NCI-H69 (cell line): ENCODE data around the gene MEGF8.
A peak's percentile ranks its signal among the peaks of the same experiment; 100 is the strongest.

Source experiments
- DNase-seq: peaks from one replicate; lab custom pipeline; 2025; lab: John Stamatoyannopoulos, UW

Gene MEGF8, protein sequence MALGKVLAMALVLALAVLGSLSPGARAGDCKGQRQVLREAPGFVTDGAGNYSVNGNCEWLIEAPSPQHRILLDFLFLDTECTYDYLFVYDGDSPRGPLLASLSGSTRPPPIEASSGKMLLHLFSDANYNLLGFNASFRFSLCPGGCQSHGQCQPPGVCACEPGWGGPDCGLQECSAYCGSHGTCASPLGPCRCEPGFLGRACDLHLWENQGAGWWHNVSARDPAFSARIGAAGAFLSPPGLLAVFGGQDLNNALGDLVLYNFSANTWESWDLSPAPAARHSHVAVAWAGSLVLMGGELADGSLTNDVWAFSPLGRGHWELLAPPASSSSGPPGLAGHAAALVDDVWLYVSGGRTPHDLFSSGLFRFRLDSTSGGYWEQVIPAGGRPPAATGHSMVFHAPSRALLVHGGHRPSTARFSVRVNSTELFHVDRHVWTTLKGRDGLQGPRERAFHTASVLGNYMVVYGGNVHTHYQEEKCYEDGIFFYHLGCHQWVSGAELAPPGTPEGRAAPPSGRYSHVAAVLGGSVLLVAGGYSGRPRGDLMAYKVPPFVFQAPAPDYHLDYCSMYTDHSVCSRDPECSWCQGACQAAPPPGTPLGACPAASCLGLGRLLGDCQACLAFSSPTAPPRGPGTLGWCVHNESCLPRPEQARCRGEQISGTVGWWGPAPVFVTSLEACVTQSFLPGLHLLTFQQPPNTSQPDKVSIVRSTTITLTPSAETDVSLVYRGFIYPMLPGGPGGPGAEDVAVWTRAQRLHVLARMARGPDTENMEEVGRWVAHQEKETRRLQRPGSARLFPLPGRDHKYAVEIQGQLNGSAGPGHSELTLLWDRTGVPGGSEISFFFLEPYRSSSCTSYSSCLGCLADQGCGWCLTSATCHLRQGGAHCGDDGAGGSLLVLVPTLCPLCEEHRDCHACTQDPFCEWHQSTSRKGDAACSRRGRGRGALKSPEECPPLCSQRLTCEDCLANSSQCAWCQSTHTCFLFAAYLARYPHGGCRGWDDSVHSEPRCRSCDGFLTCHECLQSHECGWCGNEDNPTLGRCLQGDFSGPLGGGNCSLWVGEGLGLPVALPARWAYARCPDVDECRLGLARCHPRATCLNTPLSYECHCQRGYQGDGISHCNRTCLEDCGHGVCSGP (N-terminal part only)

DNA sequence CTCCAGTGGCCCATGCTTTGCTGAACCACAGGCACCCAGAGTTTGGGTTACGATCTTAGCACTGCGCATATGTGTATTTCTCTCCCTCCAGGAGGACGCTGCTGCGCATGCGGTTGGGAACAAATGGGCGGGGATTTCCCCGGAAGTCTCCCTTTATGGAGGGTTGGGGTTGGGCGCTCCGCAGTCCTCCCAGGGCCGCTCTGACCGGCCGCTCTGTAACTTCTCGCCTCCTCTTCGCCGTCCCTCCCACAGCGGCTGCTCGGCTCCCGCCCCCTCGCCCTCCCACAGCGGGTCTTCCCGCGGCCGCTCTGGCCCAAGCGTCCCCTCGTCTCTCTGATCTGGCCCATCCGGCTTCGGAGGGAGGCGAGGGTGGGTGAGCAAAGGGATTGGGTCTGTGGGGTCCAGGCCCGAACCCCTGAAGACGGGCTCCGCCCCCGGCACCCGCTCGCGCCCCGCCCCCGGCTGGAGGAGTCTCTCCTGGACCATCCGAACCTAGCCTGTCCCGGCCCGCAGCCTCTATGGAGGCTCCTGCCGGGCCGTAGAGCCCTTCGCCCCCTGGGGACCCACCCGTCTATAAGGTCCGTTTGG, at the start of gene MEGF8:
MEGF8 (plus strand) TSS at position 328 of the 588 bp plus-strand sequence. CDS start 609 bp downstream, outside the sequence.
- peak; percentile 100 for DNase-seq

DNA sequence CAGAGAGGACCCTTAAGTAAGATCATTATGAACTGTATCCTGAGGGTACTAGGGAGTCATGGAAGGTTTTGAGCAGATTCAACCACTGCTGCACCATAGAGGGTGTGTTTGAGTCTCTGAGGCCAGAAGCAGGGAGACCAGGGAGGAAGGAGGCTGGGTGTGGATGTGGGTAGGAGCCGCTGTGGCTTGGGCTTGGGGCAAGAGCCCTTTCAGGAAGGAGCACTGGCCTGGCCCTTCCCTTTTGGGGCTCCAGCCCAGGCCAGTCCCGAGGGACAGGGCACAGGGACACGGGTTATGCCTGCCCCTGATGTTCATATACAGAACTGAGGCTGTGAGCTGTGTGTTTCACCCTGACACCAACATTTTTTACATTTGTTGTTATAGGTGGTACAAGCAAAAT, 49.2 kb upstream of the MEGF8 start:
- DNase-seq, result no peak

GRCh38 chr19:42276821-42277220, 48.6 kb upstream of the MEGF8 start:
- peak; percentile 89 for DNase-seq

GRCh38 chr19:42277821-42278451, 47.5 kb upstream of the MEGF8 start:
- DNase-seq, result peak; percentile 95

DNA sequence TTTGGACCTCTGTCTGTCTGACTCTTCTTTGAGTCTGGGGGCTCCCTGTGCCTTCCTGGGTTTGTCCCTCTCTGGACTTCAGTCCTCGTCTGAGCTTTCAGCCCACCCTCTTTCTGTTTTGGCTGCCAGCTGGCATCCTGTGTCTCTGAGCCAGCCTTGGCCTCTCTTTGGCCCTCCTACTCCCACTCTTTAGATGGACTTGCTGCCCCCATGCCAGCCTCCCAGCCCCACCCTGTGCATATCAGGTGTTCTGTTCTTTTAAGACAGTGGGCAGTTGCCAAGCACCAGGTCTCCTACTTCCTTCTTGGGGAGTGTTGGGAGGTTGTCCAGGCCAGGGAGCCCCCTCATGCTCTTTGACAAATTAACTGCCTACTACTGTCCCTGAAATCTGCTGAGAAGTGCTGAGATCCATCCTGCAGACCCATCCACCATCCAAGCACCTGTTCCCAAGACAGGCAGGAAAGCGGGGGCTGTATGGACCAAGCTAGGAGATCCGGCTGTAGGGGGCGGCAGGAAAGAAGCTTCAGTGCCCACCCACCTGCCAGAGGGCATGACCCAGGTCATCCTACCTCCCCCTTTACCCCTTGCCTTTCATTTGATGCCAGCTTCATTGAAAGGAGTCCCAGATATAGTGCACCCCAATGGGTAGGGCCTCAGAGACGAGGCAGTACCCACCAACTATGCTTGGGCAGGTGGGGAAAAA, 46.8 kb upstream of the MEGF8 start:
- peak; percentile 81 for DNase-seq

DNA sequence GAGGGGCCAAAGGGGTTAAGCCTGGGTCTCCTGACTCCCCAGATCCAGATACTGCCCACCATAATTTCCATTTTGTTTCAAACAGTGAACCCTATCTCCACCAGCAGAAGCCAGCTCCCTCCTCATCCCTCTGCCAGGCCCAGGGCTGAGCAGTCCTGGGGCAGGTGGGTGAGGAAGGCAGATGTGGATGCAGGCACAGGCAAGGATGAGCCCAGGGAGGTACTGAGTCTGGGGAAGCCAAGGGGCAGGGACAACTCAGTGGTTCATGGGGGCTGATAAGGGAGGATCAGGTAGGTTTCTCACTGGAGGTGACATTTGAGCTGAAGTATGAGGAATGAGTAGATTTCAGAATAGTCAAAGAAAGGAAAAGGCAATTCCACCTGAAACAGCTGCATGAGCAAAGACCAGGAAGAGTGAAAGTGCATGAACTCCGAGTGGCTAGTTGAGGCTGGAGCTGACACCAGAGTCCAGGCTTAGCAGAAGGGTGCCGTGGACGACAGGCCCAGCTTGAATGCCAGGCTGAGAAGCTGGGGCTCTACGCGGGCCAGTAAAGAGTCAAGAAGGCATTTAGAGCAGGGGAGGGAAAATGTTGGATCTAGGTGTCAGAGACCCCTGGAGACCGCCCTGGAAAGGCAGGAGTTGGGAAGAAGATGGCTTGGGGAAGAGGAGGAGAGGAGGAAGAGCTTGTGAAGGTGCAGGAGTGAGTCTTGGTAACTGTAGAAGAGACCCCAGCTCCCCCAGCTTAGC, 46.1 kb upstream of the MEGF8 start:
- no peak for DNase-seq

DNA sequence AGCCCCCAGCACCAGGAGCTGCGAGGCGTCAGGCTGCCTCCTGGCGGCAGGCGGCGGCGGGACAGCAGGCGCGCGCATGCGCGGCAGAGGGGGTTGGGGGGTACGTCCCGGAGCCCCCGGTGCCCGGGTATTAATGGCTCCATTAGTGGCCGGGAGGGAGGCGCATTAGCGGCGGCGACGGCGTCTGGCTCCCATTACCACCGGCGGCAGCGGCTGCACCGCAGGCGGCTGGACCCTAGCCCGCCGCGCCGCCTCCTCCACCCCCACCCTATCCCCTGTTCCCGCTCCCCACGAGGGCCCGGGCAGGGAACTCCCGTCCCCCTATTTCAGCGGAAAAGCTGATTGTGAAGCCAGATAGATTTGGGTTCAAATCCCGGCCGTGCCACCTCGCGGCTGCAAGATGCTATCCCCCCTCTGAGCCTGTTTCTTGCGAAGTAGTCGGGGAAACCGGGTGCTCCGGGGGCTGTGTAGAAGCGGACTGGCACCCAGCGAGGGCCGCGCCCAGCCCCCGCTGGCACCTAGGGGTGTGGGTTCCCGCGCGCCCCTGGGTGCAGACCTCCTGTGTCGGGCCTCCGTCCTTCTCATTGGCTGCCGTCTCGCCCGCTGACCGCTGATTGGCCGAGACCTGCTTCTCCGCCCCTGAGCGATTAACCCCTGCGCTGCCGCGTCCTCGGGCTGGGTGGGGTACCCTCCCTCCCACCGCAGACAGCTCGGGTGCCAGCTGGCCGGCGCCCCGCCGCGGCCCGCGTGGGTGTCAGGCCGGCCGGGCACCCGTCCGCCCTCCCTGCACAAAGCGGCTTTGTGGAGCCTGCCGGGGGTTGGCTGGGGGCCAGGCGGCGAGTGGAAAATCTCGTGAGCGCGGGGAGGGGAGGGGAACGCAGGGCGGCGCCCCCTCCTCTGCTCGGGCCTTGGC, 45.3 kb upstream of the MEGF8 start:
- peak; percentile 99 for DNase-seq

- DNase-seq, result no peak
Measured at GRCh38 chr19:42280815-42281145, 44.7 kb upstream of the MEGF8 start.

DNA sequence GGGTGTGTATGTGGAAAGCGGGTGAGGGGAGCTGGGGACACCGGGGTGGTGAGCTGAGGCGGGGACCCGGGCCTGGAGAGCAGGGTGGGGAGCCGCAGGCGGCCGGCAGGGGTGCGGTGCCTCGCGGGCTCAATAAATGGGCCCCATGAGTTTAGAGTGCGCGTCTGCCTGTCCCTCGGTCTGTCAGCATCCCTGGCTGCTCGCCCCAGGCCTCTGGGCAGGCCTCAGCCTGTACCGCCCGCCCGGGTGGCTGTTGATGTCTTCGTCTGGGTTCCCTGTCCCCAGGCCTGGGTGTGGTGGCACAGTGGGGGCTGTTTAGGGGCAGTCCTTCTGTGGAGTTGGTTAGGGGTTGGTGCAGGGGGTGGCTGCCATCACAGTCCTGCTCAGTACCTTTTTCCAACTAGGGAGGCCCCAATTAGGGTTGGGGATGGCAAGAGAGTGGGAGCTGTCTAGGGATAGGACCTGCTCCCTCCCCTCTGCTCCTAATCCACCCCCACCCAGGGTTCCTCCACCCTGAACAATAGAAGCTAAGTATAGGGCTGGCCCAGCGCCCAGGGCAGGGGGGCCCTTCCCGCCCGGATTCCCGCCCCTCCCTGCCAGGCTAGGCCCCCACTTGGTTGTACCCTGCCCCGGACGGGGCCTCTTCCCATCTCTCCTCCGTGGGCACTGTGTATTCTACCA, 44.1 kb upstream of the MEGF8 start:
- DNase-seq, result peak; percentile 99

- peak; percentile 97 for DNase-seq
Measured at GRCh38 chr19:42281827-42282762, 43.3 kb upstream of the MEGF8 start.

GRCh38 chr19:42282819-42283187, 42.6 kb upstream of the MEGF8 start:
- DNase-seq, result no peak

DNA sequence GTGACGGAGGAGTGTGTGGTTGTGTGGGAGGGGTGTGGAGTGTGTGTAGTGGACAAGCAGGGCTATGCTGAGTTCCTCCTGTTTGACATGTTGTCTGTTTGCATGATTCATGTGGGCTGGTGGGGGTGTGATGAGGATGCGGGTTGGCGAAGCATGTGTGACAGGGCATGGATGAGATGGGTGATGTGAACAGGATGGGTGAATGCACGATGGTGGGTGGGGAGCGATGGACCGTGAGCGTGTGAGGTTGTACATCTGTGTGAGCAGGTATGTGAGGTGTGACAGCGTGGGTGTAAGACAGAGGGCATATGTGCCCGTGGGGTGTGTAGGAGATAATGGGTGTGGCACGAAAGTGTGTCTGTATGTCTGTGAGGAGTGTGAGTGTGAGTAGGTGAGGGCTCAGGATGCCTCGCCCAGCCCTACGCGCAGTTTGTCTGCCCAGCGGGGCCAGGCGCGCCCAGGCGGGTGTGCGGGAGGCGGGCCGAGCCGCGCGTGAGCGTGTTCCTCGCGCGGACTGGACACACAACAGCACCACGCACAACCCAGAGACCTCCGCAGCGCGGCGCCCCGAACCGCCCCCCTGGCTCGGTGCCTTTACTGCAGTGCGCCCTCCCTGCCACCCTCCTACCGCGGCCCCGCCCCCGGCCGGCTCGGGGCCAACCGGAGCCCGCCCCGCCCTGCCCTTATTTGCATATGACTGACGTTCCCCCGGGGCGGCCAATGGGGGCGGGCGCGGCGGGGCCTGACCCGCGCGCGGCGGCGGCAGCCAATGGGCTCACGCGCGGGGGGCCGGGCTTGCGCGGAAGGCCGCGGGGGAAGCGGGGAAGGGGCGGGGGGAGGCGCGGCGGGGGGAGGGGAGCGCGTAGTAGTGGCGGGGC, 42.0 kb upstream of the MEGF8 start:
- peak; percentile 99 for DNase-seq

GRCh38 chr19:42284066-42284501, 41.4 kb upstream of the MEGF8 start:
- peak; percentile 96 for DNase-seq

GRCh38 chr19:42284591-42285341, 40.7 kb upstream of the MEGF8 start:
- DNase-seq, result peak; percentile 65

- DNase-seq, result no peak
Measured at GRCh38 chr19:42285541-42285941, 39.9 kb upstream of the MEGF8 start.

DNA sequence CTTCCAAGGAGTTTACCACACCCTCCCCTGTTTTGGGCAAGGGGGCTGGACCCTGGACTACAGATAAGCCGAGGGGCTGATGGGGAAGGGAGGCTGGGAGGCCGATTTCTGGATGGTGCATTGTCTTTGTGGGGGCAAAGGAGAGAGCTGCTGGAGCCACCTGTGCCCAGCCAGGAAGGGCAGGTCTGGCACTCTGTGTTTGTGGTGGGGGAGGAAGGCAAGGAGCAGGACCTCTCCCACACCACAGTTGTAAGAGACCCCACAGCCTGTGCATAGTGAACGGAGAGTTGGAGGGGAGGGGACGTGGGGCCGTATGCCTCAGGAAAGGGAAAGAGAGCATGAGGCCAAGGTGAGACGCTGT, 39.5 kb upstream of the MEGF8 start:
- DNase-seq, result no peak
